ENCODE data around the gene RNF157. TPM values are rescaled to one million over a fixed set of nuclear protein-coding genes. Genes with fewer than 3 reads are reported as not detected.

The RNF157 gene
- total RNA-seq, 4 donors from 2014 or later, result 1.7 to 6.6 (median 4.7) TPM

DNA sequence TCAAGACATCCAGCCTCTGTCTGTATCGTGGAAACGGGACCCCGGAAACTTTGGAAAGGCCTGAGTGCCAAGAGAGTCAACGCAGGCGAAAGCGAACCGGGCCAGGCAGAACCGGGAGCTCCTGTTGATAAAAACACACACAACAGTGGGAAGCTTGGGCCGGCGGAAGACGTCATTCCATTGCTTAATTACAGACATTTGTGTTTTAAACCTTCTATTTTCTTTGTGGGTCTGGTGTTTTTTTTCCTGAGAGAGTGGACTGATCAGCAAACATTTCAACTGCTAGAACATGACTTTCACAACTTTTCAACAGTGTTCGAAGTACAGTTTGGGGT lies 878 bp upstream of the RNF157 start:
- Histone ChIP-seq H3K36me3 (no peaks in the 10 kb centered on the region), H3K27ac (no peak overlapping the region), H3K4me1 (peaks cover 11 to 16% of the 10 kb centered on the region in 2 donors), H3K27me3 (no peaks in the 10 kb centered on the region), H3K4me3 (replicated peaks in 1 of 3) (peak overlapping the region in 2 of 3 donors; percentile 42 to 48), H3K9me3 (no peaks in the 10 kb centered on the region)
- no peak for TF ChIP-seq CTCF (IDR thresholded peaks at IDR 0.05)
- TF ChIP-seq POLR2A (IDR thresholded peaks at IDR 0.05), result no peak
- intact Hi-C loops (cut with DNase I), result no loop called here
- DNase-seq, result peak; percentile 46 to 48
- 11 to 13% methylated on average over 12 of the region's 12 CpGs for WGBS, 2 donors

DNA sequence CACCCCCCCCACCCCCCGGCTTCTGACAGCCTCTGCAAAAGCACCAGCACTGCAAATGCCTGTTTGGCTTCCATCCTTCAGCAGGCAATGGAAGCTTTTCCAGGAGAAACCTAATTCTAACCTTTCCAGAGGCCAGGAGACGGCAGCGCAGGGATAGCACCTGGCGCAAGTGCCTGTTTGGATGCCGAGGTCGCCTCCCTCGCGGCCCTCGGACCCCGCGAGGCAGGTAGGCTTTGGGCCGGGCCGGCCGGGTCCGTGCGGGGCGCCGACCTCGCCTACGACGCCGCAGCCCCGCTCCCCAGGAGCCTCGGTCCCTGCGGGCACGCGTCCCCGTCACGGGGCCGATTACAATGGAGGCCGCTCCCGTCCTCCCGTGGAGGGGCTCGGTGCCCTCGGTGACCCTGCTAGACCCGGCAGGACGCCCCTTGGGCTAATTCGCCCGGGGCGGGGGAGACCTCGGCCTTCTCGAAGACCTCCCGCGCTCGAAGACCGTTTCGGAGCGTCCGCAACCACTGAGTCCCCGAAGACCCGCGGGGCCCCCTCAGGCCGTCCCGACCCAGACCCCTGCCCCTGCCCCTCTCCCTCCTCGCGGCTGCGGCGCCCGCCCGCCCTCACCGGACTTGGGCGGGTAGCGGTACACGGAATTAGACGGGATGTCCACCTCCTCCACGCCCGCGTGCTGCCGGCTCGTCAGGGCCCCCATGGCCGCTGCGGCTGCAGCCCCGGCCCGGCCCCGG lies 587 bp downstream of the RNF157 start:
- TF ChIP-seq POLR2A (IDR thresholded peaks at IDR 0.05), result no peak
- TF ChIP-seq CTCF (IDR thresholded peaks at IDR 0.05), result no peak
- peak overlapping the region in 1 of 3 donors; percentile 31 for H3K4me3 ChIP-seq (replicated peaks in 1 of 3)
- no peaks in the 10 kb centered on the region for H3K27me3 ChIP-seq
- WGBS, 2 donors, result 4 to 12% methylated on average over 9 to 37 of the region's 75 CpGs
- H3K9me3 ChIP-seq, result no peaks in the 10 kb centered on the region
- no peak for DNase-seq
- H3K36me3 ChIP-seq, result no peaks in the 10 kb centered on the region
- H3K4me1 ChIP-seq, result peaks cover 11 to 16% of the 10 kb centered on the region in 2 donors
- intact Hi-C loops (cut with DNase I), result no loop called here
- H3K27ac ChIP-seq, result no peak overlapping the region

- Histone ChIP-seq H3K36me3 (no peaks in the 10 kb centered on the region), H3K4me3 (replicated peaks in 1 of 3) (no peak overlapping the region), H3K27me3 (no peaks in the 10 kb centered on the region), H3K27ac (no peak overlapping the region), H3K9me3 (no peaks in the 10 kb centered on the region), H3K4me1 (peaks cover 11 to 16% of the 10 kb centered on the region in 2 donors)
- no peak for DNase-seq
- TF ChIP-seq CTCF (IDR thresholded peaks at IDR 0.05) (no peak), POLR2A (IDR thresholded peaks at IDR 0.05) (no peak)
- intact Hi-C loops (cut with DNase I), result no loop called here
- 73 to 87% methylated on average over 11 of the region's 11 CpGs for WGBS, 2 donors
These were observed 1.3 kb downstream of the RNF157 start for GRCh38 chr17:76238847-76239537.

DNA sequence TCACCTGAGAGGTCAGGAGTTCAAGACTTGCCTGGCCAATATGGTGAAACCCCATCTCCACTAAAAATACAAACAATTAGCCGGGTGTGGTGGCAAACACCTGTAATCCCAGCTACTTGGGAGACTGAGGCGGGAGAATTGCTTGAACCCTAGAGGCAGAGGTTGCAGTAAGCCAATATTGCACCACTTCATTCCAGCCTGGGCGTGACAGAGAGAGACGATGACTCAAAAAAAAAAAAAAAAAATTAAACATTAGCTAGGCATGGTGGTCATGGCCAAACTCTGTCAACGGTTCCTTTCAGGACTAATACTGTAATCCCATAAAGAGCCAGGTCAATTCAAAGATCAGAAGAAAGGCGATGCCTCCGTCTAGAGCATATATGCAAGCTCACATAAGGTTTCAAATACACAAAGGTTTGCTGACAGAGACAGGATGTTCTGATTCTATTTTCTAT lies 2.4 kb downstream of the RNF157 start:
- 93 to 94% methylated on average over 7 of the region's 7 CpGs for WGBS, 2 donors
- H3K27ac ChIP-seq, result no peak overlapping the region
- H3K9me3 ChIP-seq, result no peaks in the 10 kb centered on the region
- intact Hi-C loops (cut with DNase I), result no loop called here
- H3K4me1 ChIP-seq, result peaks cover 11 to 16% of the 10 kb centered on the region in 2 donors
- H3K4me3 ChIP-seq (replicated peaks in 1 of 3), result no peak overlapping the region
- no peak for TF ChIP-seq POLR2A (IDR thresholded peaks at IDR 0.05)
- TF ChIP-seq CTCF (IDR thresholded peaks at IDR 0.05), result no peak
- DNase-seq, result no peak
- no peaks in the 10 kb centered on the region for H3K36me3 ChIP-seq
- no peaks in the 10 kb centered on the region for H3K27me3 ChIP-seq

- Histone ChIP-seq H3K27me3 (no peaks in the 10 kb centered on the region), H3K27ac (no peak overlapping the region), H3K4me3 (replicated peaks in 1 of 3) (no peak overlapping the region), H3K9me3 (no peaks in the 10 kb centered on the region), H3K36me3 (no peaks in the 10 kb centered on the region), H3K4me1 (peaks cover 10 to 15% of the 10 kb centered on the region in 2 donors)
- TF ChIP-seq CTCF (IDR thresholded peaks at IDR 0.05), result no peak
- no peak for TF ChIP-seq POLR2A (IDR thresholded peaks at IDR 0.05)
- intact Hi-C loops (cut with DNase I), result no loop called here
- no peak for DNase-seq
These were observed 3.7 kb downstream of the RNF157 start for GRCh38 chr17:76236603-76237002.

Measured in thyroid gland (tissue), 4 donors.